CMK (cell line): ENCODE data around the gene CELA2B.
"Not testable (repeated sequence)": the region's sequence is repeated elsewhere in the genome, so short reads cannot be mapped to it uniquely, and the experiment has no call there.

Experiments
- DNase-seq: peaks from one replicate; pipeline ENCODE4 v3.0.0-alpha.2; 2010; ENCODE audit warnings: low read depth

Gene CELA2B

GRCh38 chr1:15501208-15502032 lies 25.5 kb downstream of the CELA2B start:
- DNase-seq, result peak; percentile 26

GRCh38 chr1:15504436-15504835 lies 28.5 kb downstream of the CELA2B start:
- DNase-seq, result no peak

GRCh38 chr1:15506831-15507230 lies 30.9 kb downstream of the CELA2B start:
- DNase-seq, result no peak

GRCh38 chr1:15507278-15507677 lies 31.4 kb downstream of the CELA2B start:
- no peak for DNase-seq

GRCh38 chr1:15508700-15509487 lies 33.0 kb downstream of the CELA2B start:
- DNase-seq, result peak; percentile 49

- no peak for DNase-seq
Measured at GRCh38 chr1:15509586-15509985, 33.7 kb downstream of the CELA2B start.

GRCh38 chr1:15510611-15511405 lies 34.9 kb downstream of the CELA2B start:
- DNase-seq, result no peak

- DNase-seq, result no peak
Measured at GRCh38 chr1:15513192-15513591, 37.3 kb downstream of the CELA2B start.

GRCh38 chr1:15513919-15514318 lies 38.0 kb downstream of the CELA2B start:
- no peak for DNase-seq

GRCh38 chr1:15514557-15514956 lies 38.7 kb downstream of the CELA2B start:
- DNase-seq, result not testable (repeated sequence)

- no peak for DNase-seq
Measured at GRCh38 chr1:15515022-15515663, 39.2 kb downstream of the CELA2B start.

- DNase-seq, result no peak
Measured at GRCh38 chr1:15519625-15520024, 43.7 kb downstream of the CELA2B start.

GRCh38 chr1:15521206-15521906 lies 45.5 kb downstream of the CELA2B start:
- not testable (repeated sequence) for DNase-seq

- DNase-seq, result no peak
Measured at GRCh38 chr1:15522551-15522950, 46.6 kb downstream of the CELA2B start.

GRCh38 chr1:15523104-15524020 lies 47.5 kb downstream of the CELA2B start:
- DNase-seq, result no peak

- no peak for DNase-seq
Measured at GRCh38 chr1:15524021-15524282, 48.0 kb downstream of the CELA2B start, which contains the start of gene CASP9. Gene CASP9 (minus strand): TSS chr1:15524215. CDS start chr1:15524200, 15 bp downstream.

GRCh38 chr1:15524283-15525049 lies 48.6 kb downstream of the CELA2B start:
- DNase-seq, result peak; percentile 96

GRCh38 chr1:15525050-15526020 lies 49.4 kb downstream of the CELA2B start:
- peak; percentile 98 for DNase-seq
